HEK293T (cell line): ENCODE results near the gene RIMBP2.

Experiments
- CTCF ChIA-PET: fragments of 350-600 bp; formaldehyde crosslinking; extraction: SDS; loops from one replicate; lab custom pipeline; 2021; ENCODE audit warnings: antibody characterized with exemption, inconsistent platforms; lab: Yijun Ruan, JAX
- POLR2A ChIA-PET: fragments of 350-600 bp; formaldehyde crosslinking; extraction: SDS; loops from one replicate; lab custom pipeline; 2020; ENCODE audit warnings: antibody characterized with exemption, inconsistent platforms; lab: Yijun Ruan, JAX
- DNase-seq: peaks from one replicate; pipeline ENCODE4 v3.0.0; 2012; ENCODE audit warnings: mixed read lengths; ENCODE audit errors: extremely low spot score
- ARNT ChIP-seq: fragments of 450-650 bp; IDR thresholded peaks from 2 replicates; pipeline ENCODE4 v1.6.1; 2017; ENCODE audit warnings: mild to moderate bottlenecking
- BHLHE40 ChIP-seq: fragments of 450-650 bp; IDR thresholded peaks from 2 replicates; pipeline ENCODE4 v1.6.1; 2016; ENCODE audit warnings: mild to moderate bottlenecking, moderate library complexity, borderline replicate concordance
- CTBP1 ChIP-seq: fragments of 450-650 bp; IDR thresholded peaks from 2 replicates; pipeline ENCODE4 v1.6.1; 2016; ENCODE audit warnings: borderline replicate concordance
- ELF4 ChIP-seq: fragments of 450-650 bp; IDR thresholded peaks from 2 replicates; pipeline ENCODE4 v1.6.1; 2017; ENCODE audit warnings: antibody characterized with exemption
- FOXA1 ChIP-seq: fragments of 450-650 bp; IDR thresholded peaks from 2 replicates; pipeline ENCODE4 v1.6.1; 2016; ENCODE audit warnings: mild to moderate bottlenecking
- FOXK2 ChIP-seq: fragments of 450-650 bp; IDR thresholded peaks from 2 replicates; pipeline ENCODE4 v1.6.1; 2016; ENCODE audit warnings: mild to moderate bottlenecking
- FOXM1 ChIP-seq: fragments of 450-650 bp; IDR thresholded peaks from 2 replicates; pipeline ENCODE4 v1.6.1; 2017; ENCODE audit warnings: mild to moderate bottlenecking, borderline replicate concordance
- HDGF ChIP-seq: fragments of 450-650 bp; IDR thresholded peaks from 2 replicates; pipeline ENCODE4 v1.6.1; 2017; ENCODE audit warnings: antibody characterized with exemption, borderline replicate concordance
- L3MBTL2 ChIP-seq: fragments of 450-650 bp; conservative IDR thresholded peaks from 2 replicates; pipeline ENCODE4 v1.6.1; 2016; ENCODE audit warnings: mild to moderate bottlenecking
- LEF1 ChIP-seq: fragments of 450-650 bp; IDR thresholded peaks from 2 replicates; pipeline ENCODE4 v1.6.1; 2017; ENCODE audit warnings: mild to moderate bottlenecking, borderline replicate concordance
- NFRKB ChIP-seq: fragments of 450-650 bp; IDR thresholded peaks from 2 replicates; pipeline ENCODE4 v1.6.1; 2016; ENCODE audit warnings: mild to moderate bottlenecking, moderate library complexity
- PKNOX1 ChIP-seq: fragments of 450-650 bp; IDR thresholded peaks from 2 replicates; pipeline ENCODE4 v1.6.1; 2016
- SP1 ChIP-seq: fragments of 450-650 bp; IDR thresholded peaks from 2 replicates; pipeline ENCODE4 v1.6.1; 2017
- SUZ12 ChIP-seq: fragments of 450-650 bp; IDR thresholded peaks from 2 replicates; pipeline ENCODE4 v1.6.1; 2016; ENCODE audit warnings: mild to moderate bottlenecking
- TARDBP ChIP-seq: fragments of 450-650 bp; IDR thresholded peaks from 2 replicates; pipeline ENCODE4 v1.6.1; 2016
- ZNF384 ChIP-seq: fragments of 450-650 bp; IDR thresholded peaks from 2 replicates; pipeline ENCODE4 v1.6.1; 2016

Gene RIMBP2

GRCh38 chr12:130420071-130420470, 296.0 kb downstream of the RIMBP2 start:
- no peak for DNase-seq
- CTCF ChIA-PET: no interaction called here
- TF ChIP-seq ELF4 (no peak), HDGF (no peak), LEF1 (no peak), SP1 (no peak), L3MBTL2 (no peak), TARDBP (no peak), BHLHE40 (no peak), NFRKB (no peak), FOXM1 (no peak), SUZ12 (no peak), ZNF384 (no peak), PKNOX1 (no peak), FOXA1 (no peak), ARNT (no peak), CTBP1 (no peak), FOXK2 (no peak)
- POLR2A ChIA-PET: no interaction called here

- POLR2A ChIA-PET: no interaction called here
- TF ChIP-seq ARNT (no peak), L3MBTL2 (no peak), BHLHE40 (no peak), HDGF (no peak), SUZ12 (no peak), FOXA1 (no peak), NFRKB (no peak), SP1 (no peak), PKNOX1 (no peak), FOXM1 (no peak), CTBP1 (no peak), FOXK2 (no peak), TARDBP (no peak)
- no peak for DNase-seq
- CTCF ChIA-PET: no interaction called here
Measured at GRCh38 chr12:130419116-130419515, 297.0 kb downstream of the RIMBP2 start.

- ChIA-PET POLR2A (no interaction called here), CTCF (no interaction called here)
- TF ChIP-seq BHLHE40: no peak
- TF ChIP-seq TARDBP: no peak
- TF ChIP-seq FOXM1: no peak
- TF ChIP-seq PKNOX1: no peak
- no peak for TF ChIP-seq LEF1
- TF ChIP-seq HDGF: no peak
- no peak for TF ChIP-seq ARNT
- no peak for TF ChIP-seq CTBP1
- no peak for TF ChIP-seq SP1
- TF ChIP-seq L3MBTL2: no peak
- no peak for TF ChIP-seq NFRKB
- no peak for TF ChIP-seq ELF4
- no peak for TF ChIP-seq SUZ12
- TF ChIP-seq ZNF384: no peak
- no peak for TF ChIP-seq FOXA1
- no peak for TF ChIP-seq FOXK2
- no peak for DNase-seq
Measured at GRCh38 chr12:130418251-130418650, 297.8 kb downstream of the RIMBP2 start.

GRCh38 chr12:130414381-130414780, 301.7 kb downstream of the RIMBP2 start:
- TF ChIP-seq NFRKB (no peak), FOXA1 (no peak), TARDBP (no peak), ELF4 (no peak), FOXK2 (no peak), LEF1 (no peak), ARNT (no peak), SUZ12 (no peak), PKNOX1 (no peak), FOXM1 (no peak)
- ChIA-PET CTCF (no interaction called here), POLR2A (no interaction called here)
- no peak for DNase-seq

- CTCF ChIA-PET: no interaction called here
- TF ChIP-seq PKNOX1 (no peak), ARNT (no peak), SUZ12 (no peak), BHLHE40 (no peak), FOXA1 (no peak), FOXK2 (no peak), NFRKB (no peak), TARDBP (no peak), CTBP1 (no peak), SP1 (no peak), L3MBTL2 (no peak), LEF1 (no peak), ELF4 (no peak)
- DNase-seq: no peak
- POLR2A ChIA-PET: no interaction called here
Measured at GRCh38 chr12:130413909-130414308, 302.2 kb downstream of the RIMBP2 start.
